Upper lobe of left lung (tissue), 6 donors: Measurements from ENCODE around the gene OXSR1. TPM values are rescaled to one million over a fixed set of nuclear protein-coding genes. Genes with fewer than 3 reads are reported as not detected.

Experiments used
- ATAC-seq, 2 donors: fragments of 200-7000 bp; cut with Tn5 transposase; one replicate each; pipeline ENCODE4 v1.9.1; 2022; ENCODE audit warnings: mild to moderate bottlenecking in 2 of 2, moderate library complexity in 2 of 2; ENCODE audit not compliant: low FRiP score in 2 of 2
- DNase-seq, 2 donors: peaks; one replicate each; pipeline ENCODE4 v3.0.0-alpha.2; 2019 to 2020
- H3K27ac ChIP-seq, 4 donors: fragments of 200-600 bp; sonication (generic); one replicate each; pipeline ENCODE4 v1.5.1; 2016 to 2019
- H3K27me3 ChIP-seq, 4 donors: fragments of 200-600 bp; sonication (generic); one replicate each; pipeline ENCODE4 v1.5.1; 2017 to 2019
- H3K36me3 ChIP-seq, 4 donors: fragments of 200-600 bp; sonication (generic); one replicate each; pipeline ENCODE4 v1.5.1; 2016 to 2019
- H3K4me1 ChIP-seq, 4 donors: fragments of 200-600 bp; sonication (generic); one replicate each; pipeline ENCODE4 v1.5.1; 2018 to 2019
- H3K4me3 ChIP-seq, 4 donors: fragments of 200-600 bp; sonication (generic); one replicate each; pipeline ENCODE4 v1.5.1; 2017 to 2019; ENCODE audit warnings: mild to moderate bottlenecking in 2 of 4, moderate library complexity in 1 of 4
- H3K9me3 ChIP-seq, 4 donors: fragments of 200-600 bp; sonication (generic); one replicate each; pipeline ENCODE4 v1.5.1; 2018 to 2019
- CTCF ChIP-seq, 6 experiments: fragments of 450-650 bp in 4 of 6; fragments of 200-600 bp in 2 of 6; sonication (generic) in 2 of 6; IDR thresholded peaks; one replicate each; pipeline ENCODE4 v1.5.1; 2016 to 2019; ENCODE audit warnings: antibody characterized with exemption in 6 of 6
- EP300 ChIP-seq, 4 donors: sonication (generic); formaldehyde crosslinking; IDR thresholded peaks; one replicate each; pipeline ENCODE4 v1.5.1; 2017; ENCODE audit warnings: antibody characterized with exemption in 4 of 4, control low read depth in 2 of 4
- POLR2A ChIP-seq, 4 donors: fragments of 450-650 bp; IDR thresholded peaks; one replicate each; pipeline ENCODE4 v1.5.1; 2016 to 2017; ENCODE audit warnings: antibody characterized with exemption in 4 of 4, mild to moderate bottlenecking in 2 of 4
- POLR2AphosphoS5 ChIP-seq, 2 donors: sonication (generic); formaldehyde crosslinking; IDR thresholded peaks; one replicate each; pipeline ENCODE4 v1.5.1; 2017; ENCODE audit warnings: antibody characterized with exemption in 2 of 2
- WGBS, 2 donors: methylation state at CpG; one replicate each; pipeline ENCODE4 v1.1.5; 2017 to 2018; 5-methylcytosine and 5-hydroxymethylcytosine counted together
- total RNA-seq, 6 donors: library from RNA; depleted of rRNA in 4 of 6; stranded (reverse); fragments of >200 nt in 4 of 6; gene quantifications; one replicate each; pipeline versions ENCODE4 v1.1.0 to v1.2.1, GENCODE V29; 2016 to 2021
- donor health status: DM: no; HTN: no; CAD: no; lungs with moderate emphysema.
- donor health status: DM: no; HTN: yes; CAD: no; lungs with severe emphysema.

The OXSR1 gene
- total RNA-seq, 6 donors from 2014 or later: 26.6 to 43.7 (median 31.6) TPM

- Histone ChIP-seq H3K27me3 (no peaks in the 10 kb centered on the region), H3K27ac (no peak overlapping the region), H3K9me3 (no peaks in the 10 kb centered on the region), H3K4me3 (no peak overlapping the region), H3K36me3 (peaks cover 0 to 58% (median 5%) of the 10 kb centered on the region in 4 donors), H3K4me1 (peaks cover 0 to 16% (median 0%) of the 10 kb centered on the region in 4 donors)
- WGBS, 2 donors: 100% methylated on average over 2 of the region's 2 CpGs
- ATAC-seq (no peak), DNase-seq (no peak)
- TF ChIP-seq EP300 (IDR thresholded peaks at IDR 0.05) (no peak), POLR2AphosphoS5 (IDR thresholded peaks at IDR 0.05) (no peak), CTCF (IDR thresholded peaks at IDR 0.05) (no peak)
Measured at GRCh38 chr3:38226273-38226672, 60.9 kb downstream of the OXSR1 start.

- H3K27me3 ChIP-seq: no peaks in the 10 kb centered on the region
- peak overlapping the region in 1 of 4 donors; percentile 5 for H3K27ac ChIP-seq
- TF ChIP-seq EP300 (IDR thresholded peaks at IDR 0.05) (no peak), POLR2A (IDR thresholded peaks at IDR 0.05) (no peak), CTCF (IDR thresholded peaks at IDR 0.05) (no peak), POLR2AphosphoS5 (IDR thresholded peaks at IDR 0.05) (no peak)
- H3K36me3 ChIP-seq: peaks cover 0 to 61% (median 5%) of the 10 kb centered on the region in 4 donors
- H3K4me1 ChIP-seq: peaks cover 0 to 16% (median 0%) of the 10 kb centered on the region in 4 donors
- WGBS, 2 donors: 49 to 60% methylated on average over 2 of the region's 2 CpGs
- H3K4me3 ChIP-seq: no peak overlapping the region
- ATAC-seq: peak; percentile 52 to 85
- DNase-seq: no peak
- H3K9me3 ChIP-seq: no peaks in the 10 kb centered on the region
Measured at GRCh38 chr3:38227989-38228388, 62.7 kb downstream of the OXSR1 start.

GRCh38 chr3:38229036-38229435 lies 63.7 kb downstream of the OXSR1 start:
- no peaks in the 10 kb centered on the region for H3K27me3 ChIP-seq
- no peak overlapping the region for H3K4me3 ChIP-seq
- no peak for ATAC-seq
- no peak overlapping the region for H3K27ac ChIP-seq
- no peak for DNase-seq
- H3K9me3 ChIP-seq: no peaks in the 10 kb centered on the region
- H3K36me3 ChIP-seq: peaks cover 0 to 50% (median 1%) of the 10 kb centered on the region in 4 donors
- peaks cover 0 to 16% (median 0%) of the 10 kb centered on the region in 4 donors for H3K4me1 ChIP-seq
- 87 to 92% methylated on average over 1 of the region's 1 CpG for WGBS, 2 donors
- TF ChIP-seq POLR2A (IDR thresholded peaks at IDR 0.05) (no peak), EP300 (IDR thresholded peaks at IDR 0.05) (no peak), POLR2AphosphoS5 (IDR thresholded peaks at IDR 0.05) (no peak), CTCF (IDR thresholded peaks at IDR 0.05) (no peak)

GRCh38 chr3:38232701-38233100 lies 67.4 kb downstream of the OXSR1 start:
- H3K4me1 ChIP-seq: peaks cover 0 to 15% (median 0%) of the 10 kb centered on the region in 4 donors
- no peaks in the 10 kb centered on the region for H3K27me3 ChIP-seq
- TF ChIP-seq EP300 (IDR thresholded peaks at IDR 0.05) (no peak), POLR2AphosphoS5 (IDR thresholded peaks at IDR 0.05) (no peak), CTCF (IDR thresholded peaks at IDR 0.05) (no peak), POLR2A (IDR thresholded peaks at IDR 0.05) (no peak)
- peaks cover 0 to 40% (median 5%) of the 10 kb centered on the region in 4 donors for H3K36me3 ChIP-seq
- H3K27ac ChIP-seq: no peak overlapping the region
- peaks cover 0 to 4% (median 1%) of the 10 kb centered on the region in 4 donors for H3K9me3 ChIP-seq
- ATAC-seq (no peak), DNase-seq (no peak)
- no peak overlapping the region for H3K4me3 ChIP-seq
- WGBS, 2 donors: 73 to 81% methylated on average over 2 of the region's 2 CpGs

- no peak for TF ChIP-seq CTCF (IDR thresholded peaks at IDR 0.05)
- ATAC-seq (no peak), DNase-seq (no peak)
- Histone ChIP-seq H3K4me3 (no peak overlapping the region), H3K4me1 (no peaks in the 10 kb centered on the region), H3K27me3 (no peaks in the 10 kb centered on the region), H3K9me3 (peaks cover 0 to 9% (median 5%) of the 10 kb centered on the region in 4 donors), H3K36me3 (peaks cover 6 to 54% (median 8%) of the 10 kb centered on the region in 4 donors), H3K27ac (no peak overlapping the region)
Measured at GRCh38 chr3:38235466-38235865, 70.1 kb downstream of the OXSR1 start.
